ENCODE measurements around the gene PCDH15. TPM values are rescaled to one million over a fixed set of nuclear protein-coding genes. Genes with fewer than 3 reads are reported as not detected.

Gene PCDH15
- total and polyA plus RNA-seq, 2 experiments from 2014 or later, result not detected

GRCh38 chr10:54799506-54799905, 1.5 kb downstream of the PCDH15 start:
- Histone ChIP-seq H3K4me2 (ENCODE audit: unreplicated experiment) (no peak overlapping the region), H3K4me3 (no peak overlapping the region), H3K27ac (no peak overlapping the region), H3F3A (ENCODE audit: insufficient read depth) (no peaks in the 10 kb centered on the region), H3K9ac (no peak overlapping the region), H3K27me3 (replicated peaks; ENCODE audit: insufficient read depth) (no peaks in the 10 kb centered on the region), H3K4me1 (ENCODE audit: insufficient read depth) (0 out of 2 replicates have a peak, but pooled peaks cover 5% of the 10 kb centered on the region), H3K9me2 (ENCODE audit: insufficient read depth) (no peaks in the 10 kb centered on the region), H3K79me2 (ENCODE audit: insufficient read depth) (no peaks in the 10 kb centered on the region), H2AFZ (no peak overlapping the region), H3K9me3 (ENCODE audit: low read depth) (no peaks in the 10 kb centered on the region), H4K20me1 (ENCODE audit: insufficient read depth) (no peaks in the 10 kb centered on the region), H3K36me3 (ENCODE audit: low read depth) (no peaks in the 10 kb centered on the region)
- 52 to 55% methylated on average over 1 of the region's 1 CpG for WGBS, 2 experiments (ENCODE audit: low coverage in 1 of 2, low lambda C conversion rate in 2 of 2, missing lambda C conversion rate in 2 of 2)
- DNase-seq, result no peak
- TF ChIP-seq EZH2phosphoT487 (IDR thresholded peaks at IDR 0.05; ENCODE audit: insufficient read depth, low read depth) (no peak), EZH2 (IDR thresholded peaks at IDR 0.05; ENCODE audit: insufficient read depth, poor library complexity, severe bottlenecking) (no peak)
- in situ Hi-C loops (cut with MboI), result no loop called here

- 34 to 40% methylated on average over 9 of the region's 9 CpGs for WGBS, 2 experiments (ENCODE audit: low coverage in 1 of 2, low lambda C conversion rate in 2 of 2, missing lambda C conversion rate in 2 of 2)
- no peaks in the 10 kb centered on the region for H3K9me2 ChIP-seq (ENCODE audit: insufficient read depth)
- no peak overlapping the region for H3K9ac ChIP-seq
- 0 out of 2 replicates have a peak, but pooled peaks cover 5% of the 10 kb centered on the region for H3K4me1 ChIP-seq (ENCODE audit: insufficient read depth)
- no peak overlapping the region for H3K4me3 ChIP-seq
- H3F3A ChIP-seq (ENCODE audit: insufficient read depth), result no peaks in the 10 kb centered on the region
- TF ChIP-seq EZH2 (IDR thresholded peaks at IDR 0.05; ENCODE audit: insufficient read depth, poor library complexity, severe bottlenecking) (no peak), EZH2phosphoT487 (IDR thresholded peaks at IDR 0.05; ENCODE audit: insufficient read depth, low read depth) (no peak)
- in situ Hi-C loops (cut with MboI), result no loop called here
- no peaks in the 10 kb centered on the region for H4K20me1 ChIP-seq (ENCODE audit: insufficient read depth)
- H2AFZ ChIP-seq, result no peak overlapping the region
- H3K27me3 ChIP-seq (replicated peaks; ENCODE audit: insufficient read depth), result no peaks in the 10 kb centered on the region
- H3K9me3 ChIP-seq (ENCODE audit: low read depth), result no peaks in the 10 kb centered on the region
- no peaks in the 10 kb centered on the region for H3K36me3 ChIP-seq (ENCODE audit: low read depth)
- no peak overlapping the region for H3K27ac ChIP-seq
- DNase-seq, result peak; percentile 9
- H3K79me2 ChIP-seq (ENCODE audit: insufficient read depth), result no peaks in the 10 kb centered on the region
- H3K4me2 ChIP-seq (ENCODE audit: unreplicated experiment), result no peak overlapping the region
Measured at GRCh38 chr10:54797636-54798321, 3.3 kb downstream of the PCDH15 start.

- Histone ChIP-seq H2AFZ (no peak overlapping the region), H3K9me2 (ENCODE audit: insufficient read depth) (no peaks in the 10 kb centered on the region), H3K36me3 (ENCODE audit: low read depth) (no peaks in the 10 kb centered on the region), H3K4me3 (no peak overlapping the region), H3K4me2 (ENCODE audit: unreplicated experiment) (no peak overlapping the region), H3K27me3 (replicated peaks; ENCODE audit: insufficient read depth) (no peaks in the 10 kb centered on the region), H4K20me1 (ENCODE audit: insufficient read depth) (no peaks in the 10 kb centered on the region), H3K9ac (no peak overlapping the region), H3K79me2 (ENCODE audit: insufficient read depth) (no peaks in the 10 kb centered on the region), H3K9me3 (ENCODE audit: low read depth) (no peaks in the 10 kb centered on the region), H3K27ac (no peak overlapping the region), H3F3A (ENCODE audit: insufficient read depth) (no peaks in the 10 kb centered on the region), H3K4me1 (ENCODE audit: insufficient read depth) (0 out of 2 replicates have a peak, but pooled peaks cover 5% of the 10 kb centered on the region)
- in situ Hi-C loops (cut with MboI), result no loop called here
- no peak for TF ChIP-seq EZH2 (IDR thresholded peaks at IDR 0.05; ENCODE audit: insufficient read depth, poor library complexity, severe bottlenecking)
- TF ChIP-seq EZH2phosphoT487 (IDR thresholded peaks at IDR 0.05; ENCODE audit: insufficient read depth, low read depth), result no peak
- no peak for DNase-seq
- 78 to 89% methylated on average over 3 of the region's 3 CpGs for WGBS, 2 experiments (ENCODE audit: low coverage in 1 of 2, low lambda C conversion rate in 2 of 2, missing lambda C conversion rate in 2 of 2)
Measured at GRCh38 chr10:54796881-54797280, 4.2 kb downstream of the PCDH15 start.

DNA sequence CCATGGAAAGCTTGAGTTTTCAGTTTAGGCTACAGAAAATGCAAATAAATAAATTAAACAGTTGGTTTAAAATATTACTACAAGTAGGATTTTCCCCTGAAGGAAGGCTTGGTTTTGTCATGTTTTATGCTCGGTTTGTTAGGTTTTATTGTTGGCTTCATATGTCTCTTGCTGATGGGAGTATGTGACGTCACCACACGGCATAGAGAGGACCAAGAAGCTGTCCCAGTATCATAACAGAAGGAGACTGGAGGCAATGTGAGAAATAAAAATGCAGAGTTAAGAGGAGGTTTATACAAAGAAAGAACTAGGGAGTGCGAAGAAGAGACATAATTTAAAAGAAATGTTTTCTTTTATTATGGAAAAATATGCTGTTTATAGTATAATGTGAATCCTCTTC, 24.4 kb downstream of the PCDH15 start:
- Histone ChIP-seq H3K4me2 (ENCODE audit: unreplicated experiment) (no peak overlapping the region), H3K27ac (no peak overlapping the region), H3K27me3 (replicated peaks; ENCODE audit: insufficient read depth) (no peaks in the 10 kb centered on the region), H4K20me1 (ENCODE audit: insufficient read depth) (no peaks in the 10 kb centered on the region), H3F3A (ENCODE audit: insufficient read depth) (no peaks in the 10 kb centered on the region), H3K9me3 (ENCODE audit: low read depth) (no peaks in the 10 kb centered on the region), H2AFZ (no peak overlapping the region), H3K9ac (no peak overlapping the region), H3K4me1 (ENCODE audit: insufficient read depth) (no peaks in the 10 kb centered on the region), H3K36me3 (ENCODE audit: low read depth) (no peaks in the 10 kb centered on the region), H3K9me2 (ENCODE audit: insufficient read depth) (no peaks in the 10 kb centered on the region), H3K79me2 (ENCODE audit: insufficient read depth) (no peaks in the 10 kb centered on the region), H3K4me3 (no peak overlapping the region)
- no peak for TF ChIP-seq EZH2phosphoT487 (IDR thresholded peaks at IDR 0.05; ENCODE audit: insufficient read depth, low read depth)
- WGBS, 2 experiments (ENCODE audit: low coverage in 1 of 2, low lambda C conversion rate in 2 of 2, missing lambda C conversion rate in 2 of 2), result 37 to 42% methylated on average over 4 of the region's 4 CpGs
- no peak for DNase-seq
- in situ Hi-C loops (cut with MboI), result no loop called here
